H1 (cell line): ENCODE measurements around the gene KCNQ1OT1. TPM values are rescaled to one million over a fixed set of nuclear protein-coding genes. Genes with fewer than 3 reads are reported as not detected.
"Not testable (repeated sequence)": the region's sequence is repeated elsewhere in the genome, so short reads cannot be mapped to it uniquely, and the experiment has no call there.

Experiments used
- CTCF ChIA-PET: fragments of 300-600 bp; sonication (Branson Sonifier 250); formaldehyde crosslinking; loops from one replicate; lab custom pipeline; 2021; ENCODE audit not compliant: partially characterized antibody; lab: Charles Lee
- POLR2A ChIA-PET: fragments of 300-600 bp; sonication (Branson Sonifier 250); formaldehyde crosslinking; loops from one replicate; lab custom pipeline; 2021; ENCODE audit warnings: inconsistent platforms; ENCODE audit not compliant: partially characterized antibody; lab: Charles Lee
- DNase-seq, 2 experiments: peaks; one replicate each; pipeline versions ENCODE4 v3.0.0 to v3.0.0-alpha.2; 2010 to 2022; ENCODE audit warnings: low spot score in 2 of 2, low read depth in 1 of 2, mixed read lengths in 1 of 2
- FAIRE-seq: peaks from 2 replicates; lab custom pipeline; 2011; peaks lifted over from hg19 to GRCh38; lab: Jason Lieb, UNC
- H2AFZ ChIP-seq: 2 replicates; pipeline ENCODE4 v1.8.1; 2012; ENCODE audit warnings: low read length, inconsistent platforms
- H2AK5ac ChIP-seq: 2 replicates; pipeline ENCODE4 v1.6.1; 2013; ENCODE audit warnings: low read depth, low read length
- H2BK120ac ChIP-seq: replicated peaks from 2 replicates; pipeline ENCODE3; 2013; ENCODE audit warnings: low read depth, low read length, inconsistent platforms
- H2BK12ac ChIP-seq: 2 replicates; pipeline ENCODE4 v1.6.1; 2013; ENCODE audit warnings: low read depth, low read length
- H2BK15ac ChIP-seq: 2 replicates; pipeline ENCODE4 v1.6.1; 2013; ENCODE audit warnings: low read length
- H2BK20ac ChIP-seq: 2 replicates; pipeline ENCODE4 v1.6.1; 2013; ENCODE audit warnings: low read length
- H2BK5ac ChIP-seq: 2 replicates; pipeline ENCODE4 v1.6.1; 2013; ENCODE audit warnings: low read depth, low read length
- H3K14ac ChIP-seq: 2 replicates; pipeline ENCODE4 v1.6.1; 2013; ENCODE audit warnings: inconsistent platforms; ENCODE audit not compliant: insufficient read length
- H3K18ac ChIP-seq: 2 replicates; pipeline ENCODE4 v1.6.1; 2013; ENCODE audit warnings: low read length; ENCODE audit errors: extremely low read depth
- H3K23ac ChIP-seq: 2 replicates; pipeline ENCODE4 v1.6.1; 2013; ENCODE audit warnings: inconsistent platforms; ENCODE audit not compliant: insufficient read length
- H3K23me2 ChIP-seq: 2 replicates; pipeline ENCODE4 v1.6.1; 2013; ENCODE audit warnings: low read depth, low read length
- H3K27ac ChIP-seq: 2 replicates; pipeline ENCODE4 v1.6.1; 2011; ENCODE audit warnings: low read depth, low read length, inconsistent platforms
- H3K27me3 ChIP-seq, 4 experiments: replicated peaks in 1 of 4; 1 replicate in 1 of 4; 2 replicates in 3 of 4; pipeline versions ENCODE4 v1.6.1 to v1.8.1; 2011 to 2013; ENCODE audit warnings: low read length in 3 of 4, mild to moderate bottlenecking in 3 of 4, inconsistent platforms in 2 of 4, mixed read lengths in 2 of 4, moderate library complexity in 1 of 4; ENCODE audit not compliant: control insufficient read depth in 3 of 4, insufficient read depth in 3 of 4; ENCODE audit errors: extremely low read depth in 1 of 4
- H3K36me3 ChIP-seq, 4 experiments: 2 replicates each; pipeline versions ENCODE4 v1.6.1 to v1.8.1; 2011 to 2013; ENCODE audit warnings: mild to moderate bottlenecking in 4 of 4, low read length in 3 of 4, moderate library complexity in 2 of 4, control low read depth in 1 of 4, inconsistent platforms in 1 of 4; ENCODE audit not compliant: insufficient read depth in 4 of 4, control insufficient read depth in 2 of 4
- H3K4ac ChIP-seq: replicated peaks from 2 replicates; pipeline ENCODE3; 2013; ENCODE audit warnings: low read length, low read depth, mixed read lengths, inconsistent platforms; ENCODE audit not compliant: insufficient read length
- H3K4me1 ChIP-seq, 4 experiments: replicated peaks in 1 of 4; 1 replicate in 1 of 4; 2 replicates in 3 of 4; pipeline versions ENCODE4 v1.6.1 to v1.8.1; 2011 to 2013; ENCODE audit warnings: low read length in 3 of 4, inconsistent platforms in 2 of 4, mixed read lengths in 1 of 4; ENCODE audit not compliant: insufficient read depth in 4 of 4, control insufficient read depth in 3 of 4
- H3K4me2 ChIP-seq, 2 experiments: 2 replicates each; pipeline versions ENCODE4 v1.6.1 to v1.8.1; 2011 to 2013; ENCODE audit warnings: low read depth in 2 of 2, low read length in 2 of 2, control low read depth in 1 of 2, inconsistent platforms in 1 of 2, mild to moderate bottlenecking in 1 of 2; ENCODE audit not compliant: insufficient read depth in 1 of 2
- H3K4me3 ChIP-seq, 4 experiments: fragments of 200-600, 300-600 bp in 1 of 4; sonication (generic), shearing (Covaris generic), sonication (Bioruptor Twin) in 1 of 4; 2 replicates each; pipeline versions ENCODE4 v1.5.1 to v1.8.1; 2011 to 2016; ENCODE audit warnings: low read length in 4 of 4, low read depth in 3 of 4, control low read depth in 2 of 4, inconsistent platforms in 2 of 4, mild to moderate bottlenecking in 2 of 4, mixed read lengths in 1 of 4, moderate library complexity in 1 of 4; ENCODE audit not compliant: insufficient read depth in 2 of 4; ENCODE audit errors: extremely low read depth in 1 of 4
- H3K56ac ChIP-seq: replicated peaks from 2 replicates; pipeline ENCODE3; 2013; ENCODE audit warnings: low read depth, mild to moderate bottlenecking, mixed read lengths, low read length, inconsistent platforms; ENCODE audit not compliant: insufficient read length
- H3K79me1 ChIP-seq: 2 replicates; pipeline ENCODE4 v1.6.1; 2013; ENCODE audit warnings: low read depth, low read length, control low read depth
- H3K79me2 ChIP-seq, 2 experiments: 2 replicates each; pipeline versions ENCODE4 v1.6.1 to v1.8.1; 2012 to 2013; ENCODE audit warnings: low read length in 2 of 2, mild to moderate bottlenecking in 2 of 2, inconsistent platforms in 1 of 2; ENCODE audit not compliant: insufficient read depth in 2 of 2, control insufficient read depth in 1 of 2
- H3K9ac ChIP-seq, 4 experiments: replicated peaks in 1 of 4; 1 replicate in 1 of 4; 2 replicates in 3 of 4; pipeline versions ENCODE4 v1.6.1 to v1.8.1; 2011 to 2013; ENCODE audit warnings: low read depth in 3 of 4, low read length in 3 of 4, control low read depth in 2 of 4, mild to moderate bottlenecking in 2 of 4, moderate library complexity in 2 of 4, inconsistent platforms in 1 of 4; ENCODE audit errors: extremely low read depth in 1 of 4
- H3K9me3 ChIP-seq, 2 experiments: 2 replicates each; pipeline versions ENCODE4 v1.6.1 to v1.8.1; 2012 to 2013; ENCODE audit warnings: mild to moderate bottlenecking in 2 of 2, moderate library complexity in 2 of 2, control low read depth in 1 of 2, inconsistent platforms in 1 of 2, low read depth in 1 of 2, low read length in 1 of 2, mixed read lengths in 1 of 2; ENCODE audit not compliant: insufficient read depth in 2 of 2
- H4K20me1 ChIP-seq, 2 experiments: replicated peaks in 1 of 2; 2 replicates each; pipeline versions ENCODE3 to v1.8.1; 2011 to 2013; ENCODE audit warnings: inconsistent platforms in 2 of 2, low read length in 2 of 2, mild to moderate bottlenecking in 1 of 2; ENCODE audit not compliant: insufficient read depth in 2 of 2, control insufficient read depth in 1 of 2
- H4K5ac ChIP-seq: 2 replicates; pipeline ENCODE4 v1.6.1; 2013; ENCODE audit warnings: low read length, low read depth, mixed read lengths, inconsistent platforms; ENCODE audit not compliant: insufficient read length
- H4K8ac ChIP-seq: 2 replicates; pipeline ENCODE4 v1.8.0; 2013; ENCODE audit warnings: mild to moderate bottlenecking, moderate library complexity, low read length, inconsistent platforms; ENCODE audit not compliant: insufficient read depth; ENCODE audit errors: extremely low read depth
- H4K91ac ChIP-seq: replicated peaks from 2 replicates; pipeline ENCODE3; 2013; ENCODE audit warnings: low read length, mixed read lengths, inconsistent platforms; ENCODE audit not compliant: insufficient read length
- WGBS, 2 experiments: shearing (Covaris generic) in 1 of 2; methylation state at CpG; one replicate each; pipeline versions ENCODE4 v1.1.6 to v1.1.7; 2013 to 2015; ENCODE audit warnings: low lambda C conversion rate in 2 of 2, mixed read lengths in 2 of 2, inconsistent platforms in 1 of 2, low coverage in 1 of 2, missing lambda C conversion rate in 1 of 2; ENCODE audit not compliant: insufficient replicate concordance in 2 of 2, insufficient coverage in 1 of 2, insufficient read length in 1 of 2; ENCODE audit errors: extremely low coverage in 1 of 2, missing lambda C conversion rate in 1 of 2; 5-methylcytosine and 5-hydroxymethylcytosine counted together
- polyA plus RNA-seq, 7 experiments: library from polyadenylated mRNA; depleted of rRNA in 3 of 7; stranded (reverse) in 5 of 7; unstranded in 2 of 7; fragments of >200 nt in 5 of 7; fragments of 200-250 nt in 2 of 7; gene quantifications; 1 replicate in 5 of 7; 2 replicates in 1 of 7; 4 replicates in 1 of 7; pipeline versions ENCODE4 v1.2.1 to v1.2.3, GENCODE V29; 2011 to 2013; ENCODE audit warnings: missing spikeins in 2 of 7, mixed read lengths in 2 of 7
- total RNA-seq: library from RNA; stranded (reverse); fragmentation: NEBNext Ultra II Directional; extraction: Animal tissue kit (Norgen Biotek cat#: 25700); gene quantifications from 2 replicates; pipeline ENCODE4 v1.2.1, GENCODE V29; 2021

Gene KCNQ1OT1
- total and polyA plus RNA-seq, 2 of the 8 experiments (the other 6 are each of a cell fraction or from before 2014, with no cell fraction given), result 0.21 to 1.2 TPM

DNA sequence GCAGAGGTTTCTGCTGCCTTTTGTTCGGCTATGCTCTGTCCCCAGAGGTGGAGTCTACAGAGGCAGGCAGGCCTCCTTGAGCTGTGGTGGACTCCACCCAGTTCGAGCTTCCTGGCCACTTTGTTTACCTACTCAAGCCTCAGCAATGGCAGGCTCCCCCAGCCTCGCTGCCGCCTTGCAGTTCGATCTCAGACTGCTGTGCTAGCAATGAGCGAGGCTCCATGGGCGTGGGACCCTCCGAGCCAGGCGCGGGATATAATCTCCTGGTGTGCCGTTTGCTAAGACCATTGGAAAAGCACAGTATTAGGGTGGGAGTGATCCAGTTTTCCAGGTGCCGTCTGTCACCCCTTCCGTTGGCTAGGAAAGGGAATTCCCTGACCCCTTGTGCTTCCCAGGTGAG lies 60.0 kb downstream of the KCNQ1OT1 start:
- H3K23me2 ChIP-seq, H3K4me2 ChIP-seq, H3K79me2 ChIP-seq, H3K27ac ChIP-seq, H2BK15ac ChIP-seq, H3K36me3 ChIP-seq, H2BK120ac ChIP-seq, H3K4ac ChIP-seq, H3K9ac ChIP-seq, H3K56ac ChIP-seq, H3K23ac ChIP-seq, H3K4me1 ChIP-seq, H3K4me3 ChIP-seq, H3K18ac ChIP-seq, H2BK12ac ChIP-seq, FAIRE-seq, H4K20me1 ChIP-seq, H3K79me1 ChIP-seq, DNase-seq, POLR2A ChIA-PET, H4K91ac ChIP-seq, H4K8ac ChIP-seq, H2BK20ac ChIP-seq, H4K5ac ChIP-seq, H2AK5ac ChIP-seq, H2AFZ ChIP-seq, H3K14ac ChIP-seq, H2BK5ac ChIP-seq: not testable (repeated sequence)
- CTCF ChIA-PET, result interaction anchor here (1.0 kb wide), 1 partner anchor 12 kb away, joined by 3 read pairs; no protein-coding TSS in a partner anchor
- Histone ChIP-seq H3K9me3 (peaks cover 49 to 53% of the 10 kb centered on the region in 2 experiments), H3K27me3 (peaks cover 0 to 13% (median 3%) of the 10 kb centered on the region in 4 experiments; a peak in 6 of 7 replicates)
- WGBS, 2 experiments, result 89% methylated on average over 13 of the region's 13 CpGs; no CpG with 5 or more reads in 1 of the 2 experiments
